Naive B cell (primary cell): ENCODE results near the gene HEBP2. TPM values are rescaled to one million over a fixed set of nuclear protein-coding genes. Genes with fewer than 3 reads are reported as not detected.

Source experiments
- ATAC-seq, 2 donors: fragments of 150-1000 bp; cut with Tn5 transposase; 2 replicates each; pipeline ENCODE4 v1.10.0; 2021; ENCODE audit warnings: low read depth in 2 of 2, mild to moderate bottlenecking in 2 of 2, moderate library complexity in 2 of 2
- DNase-seq: peaks from one replicate; pipeline ENCODE4 v3.0.0; 2022
- H3K27ac Mint-ChIP-seq, 6 donors: one replicate each; pipeline ENCODE4 v1.8.0; 2020 to 2022; ENCODE audit warnings: mild to moderate bottlenecking in 6 of 6, mixed read lengths in 6 of 6, moderate library complexity in 5 of 6, inconsistent platforms in 2 of 6
- H3K27me3 Mint-ChIP-seq, 3 donors: one replicate each; pipeline ENCODE4 v1.8.0; 2021 to 2022; ENCODE audit warnings: mixed read lengths in 3 of 3, mild to moderate bottlenecking in 1 of 3
- H3K36me3 Mint-ChIP-seq, 2 donors: one replicate each; pipeline ENCODE4 v1.8.0; 2020 to 2022; ENCODE audit warnings: mixed read lengths in 2 of 2, inconsistent platforms in 1 of 2, mild to moderate bottlenecking in 1 of 2
- H3K4me1 Mint-ChIP-seq, 3 donors: one replicate each; pipeline ENCODE4 v1.8.0; 2020 to 2022; ENCODE audit warnings: mixed read lengths in 3 of 3, inconsistent platforms in 1 of 3, mild to moderate bottlenecking in 1 of 3, moderate library complexity in 1 of 3
- H3K4me3 Mint-ChIP-seq, 8 donors: one replicate each; pipeline ENCODE4 v1.8.0; 2020 to 2022; ENCODE audit warnings: mild to moderate bottlenecking in 8 of 8, mixed read lengths in 8 of 8, moderate library complexity in 8 of 8, inconsistent platforms in 2 of 8
- H3K9me3 Mint-ChIP-seq, 7 donors: one replicate each; pipeline ENCODE4 v1.8.0; 2020 to 2022; ENCODE audit warnings: mixed read lengths in 7 of 7, mild to moderate bottlenecking in 5 of 7, inconsistent platforms in 2 of 7, moderate library complexity in 1 of 7
- polyA plus RNA-seq, 6 donors: library from polyadenylated mRNA; unstranded; fragments of 300-500 nt; fragmentation: Illumina TruSeq; gene quantifications; one replicate each; pipeline ENCODE4 v1.2.3, GENCODE V29; 2021; ENCODE audit warnings: low read depth in 6 of 6

HEBP2 gene
- polyA plus RNA-seq, 6 donors from 2014 or later = 33.4 to 50.3 (median 42.2) TPM

DNA sequence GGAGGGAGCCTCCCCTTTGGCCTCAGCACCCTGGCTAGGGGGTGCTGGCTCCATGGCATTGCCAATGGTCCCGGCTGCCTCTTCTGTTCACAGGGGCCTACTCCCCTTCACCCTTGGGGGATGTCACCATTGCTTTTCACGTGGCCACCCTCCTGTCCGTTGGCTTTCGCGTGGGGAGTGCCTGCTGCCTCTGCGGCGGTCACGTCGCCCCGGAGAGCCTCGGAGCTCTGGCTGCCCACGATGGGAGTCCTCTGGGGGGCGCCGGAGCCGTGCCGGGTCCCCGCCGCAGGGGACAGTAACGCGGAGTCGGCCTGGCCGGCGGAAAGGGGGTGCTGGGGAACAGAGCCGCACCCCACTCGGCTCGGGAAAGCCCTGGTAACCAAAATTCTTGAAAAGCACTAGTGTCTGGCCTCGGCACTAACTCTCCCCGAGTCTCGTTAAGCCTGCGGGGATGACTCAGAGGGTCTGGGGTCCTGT, 661 bp upstream of the HEBP2 start:
- H3K36me3 Mint-ChIP-seq = peaks cover 0 to 9% of the 10 kb centered on the region in 2 donors
- peaks cover 20 to 26% (median 24%) of the 10 kb centered on the region in 3 donors for H3K4me1 Mint-ChIP-seq
- ATAC-seq (peak; percentile 12 to 27), DNase-seq (no peak)
- H3K4me3 Mint-ChIP-seq = peak overlapping the region; percentile 81 to 92 (median 84)
- H3K9me3 Mint-ChIP-seq = no peaks in the 10 kb centered on the region
- peak overlapping the region in 4 of 6 donors; percentile 36 to 90 (median 76) for H3K27ac Mint-ChIP-seq
- no peaks in the 10 kb centered on the region for H3K27me3 Mint-ChIP-seq

DNA sequence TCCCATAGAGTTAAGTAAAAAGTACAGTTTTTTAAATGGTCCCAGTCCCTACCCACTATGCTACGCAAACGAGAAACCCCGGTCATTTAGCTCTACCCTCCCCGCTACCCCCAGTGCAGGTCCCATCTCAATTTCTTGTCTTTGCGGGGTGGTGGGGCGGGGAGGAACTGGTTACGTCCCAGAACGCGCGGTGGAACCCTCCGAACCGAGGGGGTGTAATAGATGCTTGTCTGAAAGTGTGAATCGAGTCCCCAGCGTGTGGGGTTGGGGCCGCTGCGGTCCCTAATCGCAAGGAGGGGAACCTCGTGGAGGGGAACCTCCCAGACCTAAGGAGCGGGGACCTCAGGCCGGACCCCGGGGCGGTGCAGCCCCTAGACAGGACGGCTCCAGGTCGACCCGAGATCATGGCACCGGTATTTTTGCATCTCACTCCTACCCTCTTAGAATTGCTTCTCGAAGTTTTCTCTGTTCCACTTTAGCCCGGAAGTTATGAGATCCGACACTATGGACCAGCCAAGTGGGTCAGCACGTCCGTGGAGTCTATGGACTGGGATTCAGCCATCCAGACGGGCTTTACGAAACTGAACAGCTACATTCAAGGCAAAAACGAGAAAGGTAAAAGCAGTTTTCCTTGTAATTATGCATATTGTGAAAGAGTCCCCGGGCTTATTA, 779 bp downstream of the HEBP2 start:
- no peaks in the 10 kb centered on the region for H3K27me3 Mint-ChIP-seq
- H3K4me1 Mint-ChIP-seq = peaks cover 26 to 30% (median 28%) of the 10 kb centered on the region in 3 donors
- peak overlapping the region; percentile 49 to 91 (median 88) for H3K27ac Mint-ChIP-seq
- H3K9me3 Mint-ChIP-seq = no peaks in the 10 kb centered on the region
- ATAC-seq (peak; percentile 21 to 22), DNase-seq (peak; percentile 39)
- peaks cover 11 to 23% of the 10 kb centered on the region in 2 donors for H3K36me3 Mint-ChIP-seq
- H3K4me3 Mint-ChIP-seq = peak overlapping the region; percentile 83 to 96 (median 90)

DNA sequence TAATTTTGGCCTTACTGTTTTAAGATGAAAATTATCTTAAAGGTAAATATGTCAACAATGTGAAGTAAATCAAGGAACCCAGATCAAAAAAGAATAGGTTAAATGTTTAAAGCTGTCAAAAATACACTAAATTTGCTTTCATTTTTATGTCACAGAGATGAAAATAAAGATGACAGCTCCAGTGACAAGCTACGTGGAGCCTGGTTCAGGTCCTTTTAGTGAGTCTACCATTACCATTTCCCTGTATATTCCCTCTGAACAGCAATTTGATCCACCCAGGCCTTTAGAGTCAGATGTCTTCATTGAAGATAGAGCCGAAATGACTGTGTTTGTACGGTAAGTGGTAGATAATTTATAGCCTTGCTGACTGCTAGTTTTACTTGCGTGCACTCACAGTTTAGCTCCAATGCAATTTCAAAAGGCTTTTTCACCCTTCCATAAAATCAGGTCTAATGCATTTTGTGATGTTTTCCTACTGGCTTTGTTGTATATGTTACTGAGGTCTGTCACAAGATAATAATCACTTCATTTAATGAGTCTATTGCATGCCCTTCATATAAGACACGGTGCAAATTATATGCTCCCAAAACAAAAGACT, 1.9 kb downstream of the HEBP2 start:
- no peak for ATAC-seq
- H3K4me1 Mint-ChIP-seq = peaks cover 17 to 27% (median 27%) of the 10 kb centered on the region in 3 donors
- H3K9me3 Mint-ChIP-seq = no peaks in the 10 kb centered on the region
- DNase-seq = no peak
- H3K4me3 Mint-ChIP-seq = peak overlapping the region in 5 of 8 donors; percentile 16 to 96 (median 89)
- H3K36me3 Mint-ChIP-seq = peaks cover 14 to 28% of the 10 kb centered on the region in 2 donors
- H3K27ac Mint-ChIP-seq = peak overlapping the region in 4 of 6 donors; percentile 59 to 91 (median 80)
- H3K27me3 Mint-ChIP-seq = no peaks in the 10 kb centered on the region

DNA sequence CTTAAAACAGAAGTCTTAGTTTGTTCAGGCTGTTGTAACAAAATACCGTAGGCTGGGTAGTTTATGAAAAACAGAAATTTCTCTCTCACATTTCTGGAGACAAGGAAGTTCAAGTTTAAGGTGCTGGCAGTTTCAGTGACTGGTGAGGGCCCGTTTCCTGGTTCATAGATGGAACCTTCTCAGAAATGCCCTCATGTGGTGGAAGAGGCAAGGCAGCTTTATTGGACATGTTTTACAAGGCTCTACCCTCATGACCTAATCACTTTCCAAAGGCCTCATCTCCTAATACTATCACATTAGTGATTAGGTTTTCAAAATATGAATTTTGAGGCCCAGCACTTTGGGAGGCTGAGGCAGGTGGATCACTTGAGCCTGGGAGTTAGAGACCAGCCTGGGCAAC, 2.4 kb downstream of the HEBP2 start:
- no peak for ATAC-seq
- Mint-ChIP-seq H3K4me3 (peak overlapping the region in 3 of 8 donors; percentile 29 to 88 (median 64)), H3K4me1 (peaks cover 16 to 27% (median 22%) of the 10 kb centered on the region in 3 donors), H3K36me3 (peaks cover 18 to 33% of the 10 kb centered on the region in 2 donors), H3K27me3 (no peaks in the 10 kb centered on the region), H3K27ac (peak overlapping the region in 2 of 6 donors; percentile 46 to 77), H3K9me3 (no peaks in the 10 kb centered on the region)
- DNase-seq = no peak

DNA sequence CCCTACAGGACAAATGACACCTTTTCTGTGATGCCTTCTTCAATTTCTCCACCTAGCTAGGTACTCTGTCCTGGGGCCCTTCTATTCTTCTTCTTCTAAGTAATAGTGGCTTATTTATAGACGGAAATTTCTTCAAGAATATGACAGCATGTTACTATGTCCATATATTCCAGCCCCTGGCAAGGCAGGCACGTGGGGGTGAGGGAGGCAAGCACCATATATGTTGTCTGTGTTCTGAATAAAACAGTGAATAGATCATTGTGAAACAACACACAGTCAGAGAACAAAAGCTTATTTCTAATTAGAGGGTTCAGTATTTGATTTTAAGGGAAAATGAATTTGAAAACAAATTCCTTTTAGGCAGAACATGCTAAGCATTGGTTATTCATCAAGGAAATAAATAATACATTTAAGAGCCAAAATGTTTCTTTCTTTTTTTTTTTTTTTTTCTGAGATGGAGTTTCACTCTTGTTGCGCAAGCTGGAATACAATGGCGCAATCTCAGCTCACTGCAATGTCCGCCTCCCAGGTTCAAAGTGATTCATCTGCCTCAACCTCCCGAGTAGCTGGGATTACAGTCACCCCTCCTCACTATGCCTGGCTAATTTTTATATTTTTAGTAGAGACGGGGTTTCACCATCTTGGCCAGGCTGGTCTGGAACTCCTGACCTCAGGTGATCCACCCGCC, 6.2 kb downstream of the HEBP2 start:
- ATAC-seq (no peak), DNase-seq (no peak)
- no peak overlapping the region for H3K4me3 Mint-ChIP-seq
- H3K9me3 Mint-ChIP-seq = no peaks in the 10 kb centered on the region
- H3K27ac Mint-ChIP-seq = peak overlapping the region in 1 of 6 donors; percentile 44
- peaks cover 4 to 18% (median 9%) of the 10 kb centered on the region in 3 donors for H3K4me1 Mint-ChIP-seq
- H3K36me3 Mint-ChIP-seq = peaks cover 32 to 52% of the 10 kb centered on the region in 2 donors
- no peaks in the 10 kb centered on the region for H3K27me3 Mint-ChIP-seq

DNA sequence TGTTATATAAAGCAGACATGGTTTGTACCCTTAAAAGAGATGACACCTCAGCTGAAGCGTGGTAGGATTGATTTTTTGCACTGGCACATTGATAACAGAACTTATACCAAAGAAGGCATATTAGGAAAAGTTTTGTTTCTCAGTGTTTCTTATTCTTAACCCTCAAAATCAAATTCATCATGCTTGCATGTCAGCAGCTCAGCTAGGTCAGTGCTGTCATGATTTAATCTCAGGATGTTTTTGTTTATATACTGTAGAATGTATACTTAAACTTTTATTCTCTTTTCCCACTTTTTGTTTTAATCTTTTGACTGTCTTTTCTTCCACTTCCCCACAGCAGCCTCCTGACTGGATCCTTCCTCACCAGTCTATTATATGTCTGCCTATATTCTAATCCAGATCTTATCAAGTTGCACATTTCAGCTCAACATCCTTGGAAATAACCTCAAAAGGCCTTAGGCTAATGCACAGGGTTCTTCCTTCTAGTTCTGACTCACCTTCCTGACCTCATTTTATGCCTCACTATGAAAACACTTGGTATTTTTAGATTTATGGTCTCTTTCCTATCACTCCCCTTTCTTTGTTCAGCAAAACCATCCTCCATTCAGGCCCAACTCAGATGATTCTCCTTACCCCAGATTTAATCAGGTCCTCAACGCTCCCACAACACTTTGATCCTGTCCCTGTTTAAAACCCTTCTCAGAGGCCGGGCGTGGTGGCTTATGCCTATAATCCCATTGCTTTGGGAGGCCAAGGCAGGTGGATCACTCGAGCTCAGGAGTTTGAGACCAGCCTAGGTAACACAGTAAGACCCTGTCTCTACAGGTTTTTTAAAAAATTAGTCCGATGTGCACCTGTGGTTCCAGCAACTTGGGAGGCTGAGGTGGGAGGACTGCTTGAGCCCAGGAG, 7.2 kb downstream of the HEBP2 start:
- no peak for ATAC-seq
- no peak overlapping the region for H3K4me3 Mint-ChIP-seq
- no peak for DNase-seq
- peaks cover 0 to 12% (median 7%) of the 10 kb centered on the region in 3 donors for H3K4me1 Mint-ChIP-seq
- peaks cover 39 to 57% of the 10 kb centered on the region in 2 donors for H3K36me3 Mint-ChIP-seq
- no peaks in the 10 kb centered on the region for H3K27me3 Mint-ChIP-seq
- H3K27ac Mint-ChIP-seq = peak overlapping the region in 1 of 6 donors; percentile 16
- no peaks in the 10 kb centered on the region for H3K9me3 Mint-ChIP-seq

DNA sequence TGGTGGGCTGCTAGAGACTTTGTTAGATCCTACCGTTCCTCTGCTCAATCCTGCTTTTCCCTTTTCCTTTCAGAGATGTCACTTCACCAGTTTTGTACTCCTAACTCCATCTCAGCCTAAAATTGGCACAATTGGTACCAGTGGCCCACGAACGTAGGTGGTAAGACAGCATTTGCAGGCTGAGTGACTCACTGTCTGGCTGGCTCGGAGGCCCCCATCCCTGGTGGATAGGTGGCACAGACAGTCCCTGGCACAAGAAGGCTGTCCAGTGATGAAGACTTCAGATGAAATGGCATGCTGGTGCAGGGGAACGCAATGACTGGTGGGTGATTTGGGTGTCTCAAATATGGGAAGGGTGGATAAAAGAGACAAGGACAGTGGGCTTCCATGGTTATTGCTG, 11.1 kb downstream of the HEBP2 start:
- no peak overlapping the region for H3K4me3 Mint-ChIP-seq
- no peak for DNase-seq
- peaks cover 0 to 4% (median 0%) of the 10 kb centered on the region in 7 donors for H3K9me3 Mint-ChIP-seq
- no peak overlapping the region for H3K27ac Mint-ChIP-seq
- H3K36me3 Mint-ChIP-seq = peaks cover 49 to 62% of the 10 kb centered on the region in 2 donors
- H3K27me3 Mint-ChIP-seq = no peaks in the 10 kb centered on the region
- no peaks in the 10 kb centered on the region for H3K4me1 Mint-ChIP-seq
- ATAC-seq = no peak

DNA sequence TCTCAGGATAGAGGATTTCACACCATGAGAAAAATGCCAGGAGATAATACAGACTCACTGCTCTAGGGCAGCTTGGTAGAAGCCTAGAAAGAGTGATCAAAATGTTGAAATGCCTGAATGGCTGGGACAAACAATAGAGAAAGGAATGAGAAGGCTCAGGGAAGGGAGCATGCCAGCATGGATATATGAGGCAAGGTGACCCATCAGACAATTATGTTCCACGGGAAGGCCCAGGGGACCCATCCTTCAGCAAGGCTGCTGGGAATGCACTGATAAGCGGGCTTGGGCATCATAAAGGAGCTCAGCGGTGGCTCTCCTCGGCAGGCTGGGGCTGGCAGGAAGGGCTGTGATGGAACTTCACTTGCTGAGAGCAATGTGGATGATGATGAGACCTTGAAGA, 12.2 kb downstream of the HEBP2 start:
- DNase-seq (no peak), ATAC-seq (no peak)
- Mint-ChIP-seq H3K27me3 (no peaks in the 10 kb centered on the region), H3K36me3 (peaks cover 48 to 57% of the 10 kb centered on the region in 2 donors), H3K4me1 (no peaks in the 10 kb centered on the region), H3K9me3 (peaks cover 0 to 4% (median 0%) of the 10 kb centered on the region in 7 donors), H3K27ac (no peak overlapping the region), H3K4me3 (no peak overlapping the region)

DNA sequence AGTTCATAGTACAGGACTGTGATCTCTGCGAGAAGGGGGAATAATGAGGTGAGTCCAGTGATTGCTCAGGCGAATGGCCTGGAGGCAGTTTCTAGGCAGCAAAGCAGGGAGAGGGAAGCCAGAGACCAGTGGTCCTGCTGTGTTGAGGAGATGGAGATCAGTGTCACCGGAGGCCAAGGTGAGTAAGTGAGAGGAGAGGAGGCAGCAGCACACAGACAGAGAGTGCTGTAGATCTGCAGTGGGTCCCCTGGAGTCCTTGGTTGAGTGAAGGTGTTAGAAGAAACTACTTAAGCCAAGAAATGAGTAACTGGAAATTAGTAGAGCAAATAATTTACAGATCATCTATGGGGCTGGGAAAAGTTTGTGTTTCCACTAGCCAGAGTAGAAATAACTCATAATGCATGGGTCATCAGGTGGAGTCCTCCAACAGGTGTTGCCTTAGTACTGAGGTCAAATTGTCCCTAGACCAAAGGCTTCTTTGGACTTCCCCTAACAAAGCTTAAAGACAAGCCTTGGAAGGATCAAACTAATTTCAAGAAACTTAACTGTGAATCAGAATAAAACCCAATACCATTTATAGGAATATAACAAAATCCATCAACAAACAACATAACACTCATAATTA, 13.6 kb downstream of the HEBP2 start:
- peak overlapping the region in 1 of 6 donors; percentile 80 for H3K27ac Mint-ChIP-seq
- no peaks in the 10 kb centered on the region for H3K4me1 Mint-ChIP-seq
- DNase-seq (no peak), ATAC-seq (no peak)
- H3K36me3 Mint-ChIP-seq = peaks cover 44 to 49% of the 10 kb centered on the region in 2 donors
- H3K4me3 Mint-ChIP-seq = no peak overlapping the region
- peaks cover 0 to 4% (median 0%) of the 10 kb centered on the region in 7 donors for H3K9me3 Mint-ChIP-seq
- no peaks in the 10 kb centered on the region for H3K27me3 Mint-ChIP-seq

DNA sequence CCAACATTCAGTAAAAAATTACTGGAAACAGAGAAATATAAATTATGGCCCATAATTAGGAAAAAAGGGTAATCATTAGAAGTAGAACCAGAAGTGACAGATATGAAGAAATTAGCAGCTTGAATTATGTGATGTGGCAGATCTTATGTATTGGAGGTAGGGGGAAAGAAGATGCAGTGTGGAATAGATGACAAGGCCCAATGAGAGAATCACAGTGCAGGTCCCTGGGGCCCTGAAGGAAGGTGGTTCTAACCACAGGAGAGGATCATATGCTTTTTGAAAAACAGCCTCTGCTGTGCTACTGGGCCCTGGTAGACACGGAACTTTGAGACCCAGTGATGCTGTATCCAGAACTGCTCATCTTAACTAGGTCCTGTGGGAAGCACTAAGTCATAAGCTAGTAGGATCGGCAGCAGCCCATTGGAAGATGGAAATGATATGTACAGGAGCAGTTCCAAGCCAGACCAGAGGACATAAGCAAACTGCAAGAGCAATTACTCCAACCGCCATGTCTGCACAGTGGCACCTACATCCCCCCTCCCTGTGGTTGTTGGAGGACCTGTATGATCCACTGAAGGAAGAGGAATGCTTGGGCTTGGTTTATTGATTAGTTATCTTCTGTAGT, 14.2 kb downstream of the HEBP2 start:
- no peaks in the 10 kb centered on the region for H3K27me3 Mint-ChIP-seq
- DNase-seq (no peak), ATAC-seq (no peak)
- H3K4me3 Mint-ChIP-seq = no peak overlapping the region
- peak overlapping the region in 1 of 6 donors; percentile 53 for H3K27ac Mint-ChIP-seq
- peaks cover 0 to 4% (median 0%) of the 10 kb centered on the region in 7 donors for H3K9me3 Mint-ChIP-seq
- H3K36me3 Mint-ChIP-seq = peaks cover 40 to 47% of the 10 kb centered on the region in 2 donors
- no peaks in the 10 kb centered on the region for H3K4me1 Mint-ChIP-seq

DNA sequence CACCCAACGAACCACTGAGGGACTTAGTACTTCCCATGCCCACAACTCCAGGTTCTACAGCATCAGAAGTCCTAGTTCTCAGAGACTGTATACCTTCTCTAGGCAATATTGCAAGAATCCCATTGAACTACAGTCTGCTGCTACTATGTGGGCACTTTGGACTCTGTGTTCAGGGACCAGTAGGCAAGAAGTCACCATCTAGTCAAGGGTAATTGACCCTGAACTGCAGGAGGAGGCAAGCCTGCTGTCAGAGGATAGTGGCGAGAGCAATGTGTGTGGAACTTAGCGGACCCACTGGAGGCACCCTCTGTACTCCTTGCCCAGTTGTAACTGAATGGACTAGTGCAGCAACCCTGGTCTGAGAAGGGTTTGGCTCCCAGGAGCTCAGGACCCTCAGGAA, 15.7 kb downstream of the HEBP2 start:
- H3K36me3 Mint-ChIP-seq = peaks cover 33 to 37% of the 10 kb centered on the region in 2 donors
- DNase-seq = no peak
- no peak for ATAC-seq
- no peak overlapping the region for H3K4me3 Mint-ChIP-seq
- peaks cover 0 to 4% (median 0%) of the 10 kb centered on the region in 7 donors for H3K9me3 Mint-ChIP-seq
- H3K27ac Mint-ChIP-seq = no peak overlapping the region
- no peaks in the 10 kb centered on the region for H3K27me3 Mint-ChIP-seq
- H3K4me1 Mint-ChIP-seq = no peaks in the 10 kb centered on the region

DNA sequence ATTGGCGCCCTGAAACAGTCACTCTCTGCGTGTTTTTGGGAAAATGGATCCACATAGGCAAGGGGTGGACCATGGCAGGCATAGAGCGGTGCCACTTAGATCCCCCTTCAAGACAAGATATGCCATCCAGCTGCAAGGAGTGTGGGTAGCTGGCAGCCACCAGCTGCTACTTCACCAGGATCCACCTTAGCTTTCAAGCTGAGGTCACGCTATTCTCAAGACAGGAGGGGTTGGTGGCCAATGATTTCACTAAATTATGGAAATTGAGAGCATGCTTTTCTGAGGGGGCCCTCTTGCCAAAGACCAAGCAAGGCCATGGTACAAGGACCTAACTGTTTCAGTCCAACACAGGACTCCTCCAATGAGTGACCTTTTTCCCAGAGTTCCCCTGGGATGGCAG, 16.3 kb downstream of the HEBP2 start:
- peaks cover 29 to 37% of the 10 kb centered on the region in 2 donors for H3K36me3 Mint-ChIP-seq
- no peak overlapping the region for H3K27ac Mint-ChIP-seq
- no peaks in the 10 kb centered on the region for H3K27me3 Mint-ChIP-seq
- no peak for DNase-seq
- H3K9me3 Mint-ChIP-seq = peaks cover 0 to 4% (median 0%) of the 10 kb centered on the region in 7 donors
- H3K4me1 Mint-ChIP-seq = no peaks in the 10 kb centered on the region
- no peak overlapping the region for H3K4me3 Mint-ChIP-seq
- no peak for ATAC-seq
